GM19025 (cell line): ENCODE measurements around the gene THADA.

Source experiments
- ATAC-seq: cut with Tn5 transposase; IDR thresholded peaks from one replicate; pipeline ENCODE4 v1.9.1; 2021; ENCODE audit warnings: mild to moderate bottlenecking, low read depth, moderate library complexity; ENCODE audit not compliant: unreplicated experiment

The THADA gene

DNA sequence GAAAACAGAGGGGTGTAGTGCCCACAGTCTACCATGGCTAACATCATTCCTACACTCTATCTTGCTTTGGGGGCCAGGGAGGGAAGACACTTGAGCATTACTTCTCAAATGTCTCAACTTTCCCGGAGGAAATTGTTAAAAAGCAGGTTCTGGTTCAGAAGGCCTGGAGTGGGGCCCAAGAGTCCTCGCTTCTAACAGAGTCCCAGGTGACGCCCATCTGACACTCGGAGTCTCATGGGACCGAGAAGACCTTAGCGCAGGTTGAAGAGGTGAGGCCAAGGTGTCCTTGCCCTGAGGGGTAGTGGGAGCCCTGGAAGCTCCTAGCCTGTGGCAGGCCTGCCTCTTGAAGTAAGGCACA is 409.5 kb downstream of the THADA start:
- no peak for ATAC-seq

DNA sequence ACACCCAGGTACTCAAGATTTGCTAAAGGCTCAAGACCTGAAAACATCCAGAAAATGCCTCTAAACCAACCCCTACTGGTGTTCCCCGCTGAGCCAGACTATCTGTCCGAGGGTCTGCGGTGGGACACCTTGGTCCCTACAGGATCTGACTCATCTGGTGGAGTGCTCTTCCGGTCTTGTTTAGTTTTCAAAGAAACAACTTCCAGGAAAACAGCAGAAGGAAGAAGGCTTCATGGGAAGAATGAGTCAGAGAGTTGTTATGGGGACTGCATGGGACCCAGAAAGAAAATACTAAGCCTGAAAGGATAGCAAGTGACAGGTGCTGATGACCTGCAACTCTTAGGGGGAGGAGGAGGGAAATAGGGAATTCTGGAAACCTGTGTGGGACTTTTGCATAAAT is 410.7 kb downstream of the THADA start:
- no peak for ATAC-seq

DNA sequence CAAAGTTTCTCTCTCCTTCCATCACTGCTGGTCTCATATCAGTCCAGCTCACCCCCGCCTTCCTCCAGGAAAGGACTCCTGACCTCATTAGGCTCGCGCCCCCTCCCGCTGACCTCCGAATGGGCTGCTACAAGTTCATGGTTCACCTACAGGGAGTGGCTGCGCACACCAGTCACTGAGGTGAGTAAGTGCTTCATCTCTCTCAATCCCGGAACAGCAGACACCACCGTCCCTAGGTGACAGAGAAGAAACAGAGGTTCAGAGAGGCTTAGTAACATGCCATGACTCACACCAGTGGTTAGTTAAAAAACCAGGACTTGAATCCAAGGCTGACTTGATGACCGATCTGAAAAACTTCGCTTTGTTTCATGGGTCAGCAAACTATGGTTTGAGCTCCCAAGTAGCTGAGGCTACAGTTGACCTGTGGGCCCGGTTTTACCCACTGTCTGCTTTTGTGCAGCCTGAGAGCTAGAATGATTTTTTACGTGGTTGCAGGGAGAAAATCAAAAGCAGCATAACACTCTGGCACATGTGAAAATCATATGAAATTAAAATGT is 411.4 kb downstream of the THADA start:
- no peak for ATAC-seq

DNA sequence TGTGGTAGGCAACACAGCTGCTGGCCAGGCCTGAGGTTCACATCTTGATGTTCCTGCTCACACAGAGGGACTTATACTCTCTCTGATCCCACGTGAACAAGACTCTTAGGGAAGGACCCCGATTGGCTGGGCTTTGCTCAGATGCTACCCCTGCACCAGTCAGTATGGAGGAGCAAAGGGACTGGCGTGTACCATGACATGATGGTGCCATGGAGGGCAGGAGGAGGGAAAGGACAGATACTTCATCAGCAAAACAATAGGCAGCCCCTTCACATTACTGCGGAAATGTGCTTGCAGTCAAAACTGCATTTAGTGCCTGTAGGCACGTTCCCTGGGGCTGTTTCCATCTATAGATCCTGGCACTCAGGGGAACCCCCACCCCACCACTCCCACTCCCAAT is 412.1 kb downstream of the THADA start:
- ATAC-seq = no peak

DNA sequence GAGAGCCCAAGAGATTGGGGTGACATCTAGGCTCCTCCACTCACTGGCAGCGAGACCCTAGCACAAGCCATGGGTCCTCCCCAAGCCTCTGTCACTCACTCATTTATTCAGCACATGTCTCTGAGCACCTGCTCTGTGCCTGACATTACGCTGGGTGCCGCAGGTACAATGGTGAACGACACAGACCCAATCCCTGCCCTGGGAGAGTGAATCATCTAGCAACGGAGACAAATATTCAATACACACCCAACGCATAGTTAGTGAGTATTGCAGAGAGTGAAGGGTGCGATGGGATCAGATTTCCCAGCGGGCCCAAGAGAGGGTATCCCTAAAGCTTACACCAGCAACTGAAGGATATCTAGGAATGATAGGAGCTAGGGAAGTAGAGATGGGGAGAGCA is 414.9 kb downstream of the THADA start:
- no peak for ATAC-seq
